GM12875 (cell line): ENCODE measurements around the gene SAP25.

Experiments used
- H3K4me3 ChIP-seq: one replicate; pipeline ENCODE4 v1.5.1; 2011; ENCODE audit warnings: low read depth, low read length, control low read depth
- CTCF ChIP-seq: IDR thresholded peaks from 2 replicates; pipeline ENCODE4 v1.5.1; 2011; ENCODE audit warnings: low read depth, mild to moderate bottlenecking, control low read depth, inconsistent platforms, low read length, moderate library complexity, borderline replicate concordance; ENCODE audit not compliant: insufficient read depth

The SAP25 gene

GRCh38 chr7:100595188-100595587, 21.5 kb upstream of the SAP25 start:
- no peak overlapping the region for H3K4me3 ChIP-seq
- TF ChIP-seq CTCF: no peak

- TF ChIP-seq CTCF: no peak
- H3K4me3 ChIP-seq: no peak overlapping the region
Measured at GRCh38 chr7:100591596-100591995, 17.9 kb upstream of the SAP25 start.

- H3K4me3 ChIP-seq: no peak overlapping the region
- no peak for TF ChIP-seq CTCF
Measured at GRCh38 chr7:100590077-100590737, 16.5 kb upstream of the SAP25 start.

- no peak for TF ChIP-seq CTCF
- no peak overlapping the region for H3K4me3 ChIP-seq
Measured at GRCh38 chr7:100589341-100589947, 15.7 kb upstream of the SAP25 start.

GRCh38 chr7:100588438-100588837, 14.7 kb upstream of the SAP25 start:
- H3K4me3 ChIP-seq: no peak overlapping the region
- TF ChIP-seq CTCF: peak; percentile 48

GRCh38 chr7:100586266-100587025, 12.7 kb upstream of the SAP25 start, which contains the start of gene FBXO24:
TSS of gene FBXO24 (plus strand) at chr7:100586328. CDS start at chr7:100586626, 298 bp downstream.
- peak within 1 kb of the TSS; percentile 94 for H3K4me3 ChIP-seq
- no peak for TF ChIP-seq CTCF
